ENCODE measurements around the gene MT1B.

DNA sequence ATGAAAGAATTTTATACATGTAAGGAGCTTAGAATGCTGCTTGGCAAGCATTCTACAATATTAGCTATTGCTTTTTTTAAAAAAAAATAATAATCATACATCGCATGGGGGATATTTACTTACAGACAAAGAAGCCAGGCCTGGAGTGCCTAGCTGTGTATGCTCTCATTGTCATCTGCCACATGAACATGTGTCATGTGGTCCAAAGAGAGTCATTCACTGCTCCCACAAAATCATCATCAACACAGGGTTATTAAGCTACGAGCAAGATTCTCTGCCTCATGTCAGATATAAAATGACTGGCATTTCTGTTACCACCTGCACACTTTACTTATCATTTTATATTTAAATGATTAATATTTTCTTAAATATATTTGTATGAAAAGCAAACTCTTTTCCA, 28.0 kb upstream of the MT1B start:
- TF ChIP-seq, protein P1, sequence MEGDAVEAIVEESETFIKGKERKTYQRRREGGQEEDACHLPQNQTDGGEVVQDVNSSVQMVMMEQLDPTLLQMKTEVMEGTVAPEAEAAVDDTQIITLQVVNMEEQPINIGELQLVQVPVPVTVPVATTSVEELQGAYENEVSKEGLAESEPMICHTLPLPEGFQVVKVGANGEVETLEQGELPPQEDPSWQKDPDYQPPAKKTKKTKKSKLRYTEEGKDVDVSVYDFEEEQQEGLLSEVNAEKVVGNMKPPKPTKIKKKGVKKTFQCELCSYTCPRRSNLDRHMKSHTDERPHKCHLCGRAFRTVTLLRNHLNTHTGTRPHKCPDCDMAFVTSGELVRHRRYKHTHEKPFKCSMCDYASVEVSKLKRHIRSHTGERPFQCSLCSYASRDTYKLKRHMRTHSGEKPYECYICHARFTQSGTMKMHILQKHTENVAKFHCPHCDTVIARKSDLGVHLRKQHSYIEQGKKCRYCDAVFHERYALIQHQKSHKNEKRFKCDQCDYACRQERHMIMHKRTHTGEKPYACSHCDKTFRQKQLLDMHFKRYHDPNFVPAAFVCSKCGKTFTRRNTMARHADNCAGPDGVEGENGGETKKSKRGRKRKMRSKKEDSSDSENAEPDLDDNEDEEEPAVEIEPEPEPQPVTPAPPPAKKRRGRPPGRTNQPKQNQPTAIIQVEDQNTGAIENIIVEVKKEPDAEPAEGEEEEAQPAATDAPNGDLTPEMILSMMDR (IDR thresholded peaks at IDR 0.05; ENCODE audit: insufficient read depth, low read depth, low read length) = no peak
- TF ChIP-seq EZH2 (IDR thresholded peaks at IDR 0.05; ENCODE audit: insufficient read depth, low read length) = no peak
